Neuron (in vitro differentiated cells): Measurements from ENCODE around the gene MYO3B.
"Not testable (repeated sequence)": the region's sequence is repeated elsewhere in the genome, so short reads cannot be mapped to it uniquely, and the experiment has no call there.

Experiments used
- H2AFZ ChIP-seq: one replicate; pipeline ENCODE4 v1.6.1; 2013; ENCODE audit warnings: low read depth, mild to moderate bottlenecking, inconsistent platforms, low read length, moderate library complexity
- H3K27me3 ChIP-seq: one replicate; pipeline ENCODE4 v1.6.1; 2013; ENCODE audit warnings: low read length; ENCODE audit not compliant: insufficient read depth
- H3K36me3 ChIP-seq: one replicate; pipeline ENCODE4 v1.6.1; 2013; ENCODE audit warnings: low read length; ENCODE audit not compliant: insufficient read depth
- H3K4me1 ChIP-seq: one replicate; pipeline ENCODE4 v1.6.1; 2013; ENCODE audit warnings: low read length; ENCODE audit not compliant: insufficient read depth
- H3K4me3 ChIP-seq: 2 replicates; pipeline ENCODE4 v1.5.1; 2013; ENCODE audit warnings: mild to moderate bottlenecking, low read length, moderate library complexity
- H3K9me3 ChIP-seq: one replicate; pipeline ENCODE4 v1.6.1; 2013; ENCODE audit warnings: low read length

MYO3B gene

GRCh38 chr2:170204298-170204951, 26.5 kb downstream of the MYO3B start:
- H3K27me3 ChIP-seq, result peaks cover 2% of the 10 kb centered on the region
- no peak overlapping the region for H3K4me3 ChIP-seq
- peaks cover 34% of the 10 kb centered on the region for H3K4me1 ChIP-seq
- H2AFZ ChIP-seq, result no peak overlapping the region
- no peaks in the 10 kb centered on the region for H3K36me3 ChIP-seq
- no peaks in the 10 kb centered on the region for H3K9me3 ChIP-seq

- H3K4me1 ChIP-seq, result peaks cover 26% of the 10 kb centered on the region
- H3K9me3 ChIP-seq, result no peaks in the 10 kb centered on the region
- H3K27me3 ChIP-seq, result peaks cover 2% of the 10 kb centered on the region
- no peak overlapping the region for H2AFZ ChIP-seq
- no peaks in the 10 kb centered on the region for H3K36me3 ChIP-seq
- H3K4me3 ChIP-seq, result no peak overlapping the region
These were observed 28.3 kb downstream of the MYO3B start for GRCh38 chr2:170206246-170206645.

DNA sequence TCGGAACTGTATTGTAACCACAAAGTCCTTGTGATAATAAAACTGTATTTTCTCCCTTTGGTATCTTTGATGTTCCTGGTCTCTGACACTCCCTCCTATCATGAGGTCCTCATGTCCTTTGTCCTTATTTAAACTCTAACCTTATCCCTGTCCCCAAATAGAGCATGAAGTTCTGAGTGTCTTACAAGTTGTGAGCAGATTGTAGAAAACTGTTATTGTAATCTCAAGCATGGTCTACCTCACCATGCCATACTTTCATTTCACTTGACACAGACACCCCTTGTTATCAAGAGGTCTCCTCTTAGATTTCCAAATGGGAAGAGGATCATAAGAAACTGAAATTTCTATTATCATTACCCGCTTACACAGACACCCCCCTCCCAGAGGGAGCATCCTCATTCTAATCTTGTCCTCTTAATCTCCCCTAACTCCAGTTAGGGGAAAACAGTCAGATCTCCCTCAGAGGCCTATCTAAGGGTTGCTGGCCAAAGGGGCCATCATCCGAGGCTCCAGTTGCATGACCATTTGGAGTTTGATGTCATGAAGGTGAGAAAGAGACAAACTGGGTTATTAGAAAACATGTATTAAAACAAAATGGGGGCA, 29.0 kb downstream of the MYO3B start:
- Histone ChIP-seq H2AFZ (no peak overlapping the region), H3K4me1 (peaks cover 19% of the 10 kb centered on the region), H3K27me3 (peaks cover 2% of the 10 kb centered on the region), H3K36me3 (no peaks in the 10 kb centered on the region), H3K9me3 (no peaks in the 10 kb centered on the region), H3K4me3 (no peak overlapping the region)

- Histone ChIP-seq H3K4me3 (no peak overlapping the region), H3K27me3 (peaks cover 2% of the 10 kb centered on the region), H3K36me3 (no peaks in the 10 kb centered on the region), H2AFZ (no peak overlapping the region), H3K9me3 (no peaks in the 10 kb centered on the region), H3K4me1 (peaks cover 11% of the 10 kb centered on the region)
These were observed 30.0 kb downstream of the MYO3B start for GRCh38 chr2:170207901-170208300.

GRCh38 chr2:170208967-170209366, 31.0 kb downstream of the MYO3B start:
- Histone ChIP-seq H3K4me3 (no peak overlapping the region), H3K27me3 (no peaks in the 10 kb centered on the region), H3K9me3 (no peaks in the 10 kb centered on the region), H2AFZ (no peak overlapping the region), H3K4me1 (peaks cover 11% of the 10 kb centered on the region), H3K36me3 (no peaks in the 10 kb centered on the region)

DNA sequence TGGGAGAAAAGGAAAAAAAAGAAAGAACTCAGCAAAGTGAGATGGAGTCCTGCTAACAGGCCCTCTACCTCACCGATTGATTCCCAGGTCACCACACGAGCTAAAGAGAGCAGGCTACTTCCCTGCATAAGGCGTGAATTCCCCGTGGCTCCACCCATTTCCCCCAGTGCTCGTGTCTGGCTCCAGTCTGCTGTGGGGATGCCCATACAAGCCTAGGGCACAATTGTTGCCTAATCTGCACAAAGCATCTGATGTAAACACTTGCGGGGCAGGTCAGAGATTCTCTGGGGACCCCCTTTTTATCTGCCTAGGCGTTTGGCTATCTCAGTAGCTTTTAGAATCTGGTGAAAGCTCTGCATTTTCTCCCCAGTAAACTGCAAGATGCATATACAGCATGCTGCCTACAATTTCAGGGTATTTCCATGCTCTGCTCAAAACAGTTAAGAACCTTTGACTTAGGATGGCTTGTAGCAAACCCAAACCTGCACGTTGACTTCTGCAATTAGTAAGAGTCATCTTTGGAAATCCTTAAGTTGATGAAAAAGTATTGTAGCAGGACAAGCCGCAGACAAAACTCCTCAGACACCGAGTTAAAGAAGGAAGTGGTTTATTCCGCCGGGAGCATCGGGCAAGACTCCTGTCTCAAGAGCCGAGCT, 34.8 kb downstream of the MYO3B start:
- no peaks in the 10 kb centered on the region for H3K36me3 ChIP-seq
- H3K4me1 ChIP-seq, result peaks cover 10% of the 10 kb centered on the region
- no peaks in the 10 kb centered on the region for H3K9me3 ChIP-seq
- H3K27me3 ChIP-seq, result no peaks in the 10 kb centered on the region
- H2AFZ ChIP-seq, result no peak overlapping the region
- no peak overlapping the region for H3K4me3 ChIP-seq

DNA sequence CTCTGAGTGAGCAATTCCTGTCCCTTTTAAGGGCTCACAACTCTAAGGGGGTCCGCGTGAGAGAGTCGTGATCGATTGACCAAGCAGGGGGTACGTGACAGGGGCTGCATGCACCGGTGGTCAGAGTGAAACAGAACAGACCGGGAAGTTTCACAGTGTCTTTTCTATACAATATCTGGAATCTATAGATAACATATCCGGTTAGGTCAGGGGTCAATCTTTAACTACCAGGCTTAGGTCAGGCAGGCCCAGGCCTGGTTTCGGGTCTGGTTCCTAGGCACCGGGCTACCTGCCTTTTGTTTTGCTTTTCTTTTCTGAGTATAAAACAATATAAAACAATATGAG, 35.3 kb downstream of the MYO3B start:
- not testable (repeated sequence) for H2AFZ ChIP-seq, H3K36me3 ChIP-seq, H3K27me3 ChIP-seq, H3K4me3 ChIP-seq, H3K4me1 ChIP-seq, H3K9me3 ChIP-seq

DNA sequence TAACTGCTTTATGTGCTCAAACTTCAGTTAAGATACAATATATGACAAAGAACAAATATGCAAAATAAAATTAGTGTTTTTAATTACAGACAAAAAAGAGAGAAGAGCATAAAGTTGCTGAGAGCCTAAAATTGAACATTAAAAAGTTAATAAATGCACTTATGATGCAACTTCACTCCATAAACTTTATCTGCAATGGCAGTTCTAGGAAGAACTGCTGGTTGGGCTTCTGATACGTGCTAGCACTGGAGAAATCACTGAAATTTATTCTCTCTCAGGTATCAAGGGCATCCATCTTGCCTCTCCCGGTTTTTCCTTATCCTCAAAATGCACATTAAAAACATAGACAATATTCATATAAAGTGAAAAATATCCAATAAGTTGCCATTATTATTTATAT, 35.7 kb downstream of the MYO3B start:
- Histone ChIP-seq H3K4me1 (peaks cover 10% of the 10 kb centered on the region), H3K4me3 (no peak overlapping the region), H2AFZ (no peak overlapping the region)

GRCh38 chr2:170214309-170214948, 36.5 kb downstream of the MYO3B start:
- no peak overlapping the region for H2AFZ ChIP-seq
- H3K4me1 ChIP-seq, result peaks cover 10% of the 10 kb centered on the region
- H3K36me3 ChIP-seq, result no peaks in the 10 kb centered on the region
- H3K27me3 ChIP-seq, result no peaks in the 10 kb centered on the region
- no peak overlapping the region for H3K4me3 ChIP-seq
- H3K9me3 ChIP-seq, result no peaks in the 10 kb centered on the region

More for the DNA sequence above, 35.7 kb downstream of the MYO3B start:
- Histone ChIP-seq H3K9me3 (no peaks in the 10 kb centered on the region), H3K36me3 (no peaks in the 10 kb centered on the region), H3K27me3 (no peaks in the 10 kb centered on the region)

- no peaks in the 10 kb centered on the region for H3K36me3 ChIP-seq
- H3K4me3 ChIP-seq, result no peak overlapping the region
- peaks cover 10% of the 10 kb centered on the region for H3K4me1 ChIP-seq
- no peak overlapping the region for H2AFZ ChIP-seq
- no peaks in the 10 kb centered on the region for H3K27me3 ChIP-seq
- H3K9me3 ChIP-seq, result no peaks in the 10 kb centered on the region
These were observed 37.1 kb downstream of the MYO3B start for GRCh38 chr2:170215021-170215420.

- Histone ChIP-seq H3K27me3 (no peaks in the 10 kb centered on the region), H3K36me3 (no peaks in the 10 kb centered on the region), H2AFZ (no peak overlapping the region), H3K4me3 (no peak overlapping the region), H3K4me1 (peaks cover 10% of the 10 kb centered on the region), H3K9me3 (no peaks in the 10 kb centered on the region)
These were observed 38.5 kb downstream of the MYO3B start for GRCh38 chr2:170216428-170216827.

- H3K9me3 ChIP-seq, result no peaks in the 10 kb centered on the region
- peaks cover 13% of the 10 kb centered on the region for H3K4me1 ChIP-seq
- H2AFZ ChIP-seq, result no peak overlapping the region
- H3K36me3 ChIP-seq, result no peaks in the 10 kb centered on the region
- H3K27me3 ChIP-seq, result no peaks in the 10 kb centered on the region
- H3K4me3 ChIP-seq, result no peak overlapping the region
These were observed 39.0 kb downstream of the MYO3B start for GRCh38 chr2:170216981-170217380.

GRCh38 chr2:170217778-170218251, 39.9 kb downstream of the MYO3B start:
- no peak overlapping the region for H3K4me3 ChIP-seq
- peaks cover 21% of the 10 kb centered on the region for H3K4me1 ChIP-seq
- H3K36me3 ChIP-seq, result no peaks in the 10 kb centered on the region
- no peaks in the 10 kb centered on the region for H3K9me3 ChIP-seq
- no peaks in the 10 kb centered on the region for H3K27me3 ChIP-seq
- no peak overlapping the region for H2AFZ ChIP-seq
